GM12878 (cell line): ENCODE results near the gene ITIH1. TPM values are rescaled to one million over a fixed set of nuclear protein-coding genes. Genes with fewer than 3 reads are reported as not detected.

ENCODE experiments used
- ATAC-seq: fragments of 200-7000 bp; cut with Tn5 transposase; 3 replicates; pipeline ENCODE4 v1.9.1; 2020; ENCODE audit warnings: mild to moderate bottlenecking, moderate library complexity
- BruUV-seq: library from RNA; stranded (reverse); fragments of 400-500 nt; replicated peaks from 2 replicates; lab custom pipeline; 2021; lab: Mats Ljungman, UMichigan
- CTCF ChIA-PET: fragments of 300-600 bp; sonication (Branson Sonifier 250); formaldehyde crosslinking; extraction: SDS; loops from one replicate; lab custom pipeline; 2021; ENCODE audit warnings: inconsistent platforms; lab: Yijun Ruan, JAX
- POLR2A ChIA-PET: fragments of 350-600 bp; formaldehyde crosslinking; extraction: SDS; loops from one replicate; lab custom pipeline; 2021; ENCODE audit warnings: inconsistent platforms; lab: Charles Lee
- RAD21 ChIA-PET: fragments of 300-600 bp; sonication (Branson Sonifier 250); formaldehyde crosslinking; loops from one replicate; lab custom pipeline; 2023; ENCODE audit warnings: antibody characterized with exemption; ENCODE audit not compliant: unreplicated experiment; lab: Charles Lee
- SMC1A ChIA-PET: fragments of 300-600 bp; sonication (Branson Sonifier 250); formaldehyde crosslinking; loops from one replicate; lab custom pipeline; 2023; ENCODE audit not compliant: unreplicated experiment, uncharacterized antibody; lab: Charles Lee
- DNase-seq: peaks from one replicate; pipeline ENCODE4 v3.0.0-alpha.2; 2011; ENCODE audit warnings: low read depth, low spot score
- FAIRE-seq: peaks from 3 replicates; lab custom pipeline; 2011; peaks lifted over from hg19 to GRCh38; lab: Jason Lieb, UNC
- H2AFZ ChIP-seq: 2 replicates; pipeline ENCODE4 v1.6.0; 2011; ENCODE audit warnings: low read depth, low read length, control low read depth; ENCODE audit not compliant: control insufficient read depth
- H3K27ac ChIP-seq: 2 replicates; pipeline ENCODE4 v1.5.1; 2011; ENCODE audit warnings: control low read depth; ENCODE audit not compliant: control insufficient read depth, insufficient read depth
- H3K27me3 ChIP-seq, 2 experiments: replicated peaks in 1 of 2; 2 replicates each; pipeline versions ENCODE4 v1.6.0 to v1.6.1; 2011; ENCODE audit warnings: low read length in 1 of 2; ENCODE audit not compliant: control insufficient read depth in 2 of 2, insufficient read depth in 2 of 2
- H3K36me3 ChIP-seq, 2 experiments: 2 replicates each; pipeline ENCODE4 v1.5.1; 2011; ENCODE audit warnings: low read length in 1 of 2; ENCODE audit not compliant: control insufficient read depth in 2 of 2, insufficient read depth in 2 of 2
- H3K4me1 ChIP-seq: 2 replicates; pipeline ENCODE4 v1.6.1; 2011; ENCODE audit warnings: mild to moderate bottlenecking, low read length, moderate library complexity, mixed read lengths; ENCODE audit not compliant: control insufficient read depth, insufficient read depth
- H3K4me2 ChIP-seq: 2 replicates; pipeline ENCODE4 v1.6.0; 2011; ENCODE audit warnings: control low read depth; ENCODE audit not compliant: control insufficient read depth, insufficient read depth
- H3K4me3 ChIP-seq: fragments of 200-600 bp; sonication (generic); 2 replicates; pipeline ENCODE4 v1.5.1; 2016
- H3K79me2 ChIP-seq: 2 replicates; pipeline ENCODE4 v1.6.0; 2011; ENCODE audit warnings: low read length; ENCODE audit not compliant: control insufficient read depth, insufficient read depth
- H3K9ac ChIP-seq: 2 replicates; pipeline ENCODE4 v1.8.0; 2011; ENCODE audit warnings: low read length, control low read depth, mixed read lengths; ENCODE audit not compliant: control insufficient read depth, insufficient read depth
- H3K9me3 ChIP-seq: replicated peaks from 3 replicates; pipeline ENCODE4 v1.5.1; 2011; ENCODE audit warnings: mild to moderate bottlenecking, low read length; ENCODE audit not compliant: control insufficient read depth, insufficient read depth
- H4K20me1 ChIP-seq: 2 replicates; pipeline ENCODE4 v1.6.0; 2011; ENCODE audit not compliant: control insufficient read depth, insufficient read depth
- RB1 ChIP-seq: fragments of 450-650 bp; formaldehyde crosslinking; IDR thresholded peaks from 2 replicates; pipeline ENCODE4 v1.6.1; 2017; ENCODE audit warnings: mild to moderate bottlenecking, borderline replicate concordance
- SUZ12 ChIP-seq: fragments of 200-600 bp; sonication (generic); IDR thresholded peaks from one replicate; pipeline ENCODE4 v1.6.1; 2018; ENCODE audit warnings: antibody characterized with exemption, mild to moderate bottlenecking; ENCODE audit not compliant: unreplicated experiment
- USF1 ChIP-seq: IDR thresholded peaks from 2 replicates; pipeline ENCODE4 v1.6.1; 2011; ENCODE audit warnings: borderline replicate concordance, low read depth, mild to moderate bottlenecking, moderate library complexity, mixed read lengths, low read length; ENCODE audit not compliant: insufficient read depth; ENCODE audit errors: extremely low read length
- WGBS: methylation state at CpG from one replicate; pipeline ENCODE4 v1.1.6; 2016; ENCODE audit warnings: low lambda C conversion rate; ENCODE audit not compliant: insufficient replicate concordance, insufficient coverage; ENCODE audit errors: missing lambda C conversion rate; 5-methylcytosine and 5-hydroxymethylcytosine counted together
- in situ Hi-C: fragments of 300-500 bp; cut with MboI; formaldehyde crosslinking; loops from 9 replicates; pipeline ENCODE4 v1.14.3; 2018; ENCODE audit warnings: mixed read lengths
- intact Hi-C: fragments of 100-400 bp; cut with micrococcal nuclease; formaldehyde crosslinking; loops from one replicate; pipeline ENCODE4 v1.14.2; 2022; ENCODE audit not compliant: unreplicated experiment
- polyA plus RNA-seq, 11 experiments: library from polyadenylated mRNA; depleted of rRNA in 4 of 11; unstranded in 6 of 11; stranded (reverse) in 5 of 11; fragments of >200 nt; fragmentation: Nextera tagmentation in 4 of 11; fragmentation: Illumina TruSeq in 1 of 11; extraction: Ambion mirVana in 4 of 11; extraction: Trizol in 1 of 11; gene quantifications; 1 replicate in 1 of 11; 2 replicates in 10 of 11; pipeline versions ENCODE4 v1.2.1 to v1.2.3, GENCODE V29; 2011 to 2016; ENCODE audit warnings: inconsistent platforms in 2 of 11, missing spikeins in 2 of 11, low read depth in 1 of 11
- total RNA-seq, 4 experiments: library from RNA; depleted of rRNA in 3 of 4; stranded (reverse); fragments of >200 nt in 3 of 4; fragmentation: Illumina TruSeq in 1 of 4; extraction: Trizol in 1 of 4; gene quantifications; 2 replicates each; pipeline versions ENCODE4 v1.2.1 to v1.2.3, GENCODE V29; 2013 to 2021

The ITIH1 gene
- total and polyA plus RNA-seq, 10 of the 15 experiments (the other 5 are each of a cell fraction or from before 2014, with no cell fraction given) = 0.33 to 0.64 (median 0.44) TPM; not detected in 7

- 42% methylated on average over 13 of the region's 13 CpGs for WGBS
- no peak overlapping the region for H3K9ac ChIP-seq
- peaks cover 11% of the 10 kb centered on the region for H3K4me1 ChIP-seq
- H3K79me2 ChIP-seq = no peaks in the 10 kb centered on the region
- ChIA-PET POLR2A (no interaction called here), RAD21 (no interaction called here), CTCF (interaction anchor here (1.3 kb wide), 1 partner anchor 10 kb away, joined by 3 read pairs; no protein-coding TSS in a partner anchor), SMC1A (no interaction called here)
- no peak for TF ChIP-seq RB1
- H3K27ac ChIP-seq = no peak overlapping the region
- no peaks in the 10 kb centered on the region for H4K20me1 ChIP-seq
- intact Hi-C loops (no loop called here), in situ Hi-C loops (no loop called here)
- no TSS peak for BruUV-seq
- no peak overlapping the region for H3K4me3 ChIP-seq
- no peaks in the 10 kb centered on the region for H3K9me3 ChIP-seq
- ATAC-seq = no peak
- H3K36me3 ChIP-seq = no peaks in the 10 kb centered on the region
- DNase-seq = no peak
- no peaks in the 10 kb centered on the region; a peak in 1 of 4 replicates for H3K27me3 ChIP-seq
- no peak overlapping the region for H2AFZ ChIP-seq
- no peak for FAIRE-seq
- H3K4me2 ChIP-seq = no peak overlapping the region
These were observed 4.3 kb downstream of the ITIH1 start for GRCh38 chr3:52781741-52782140.

GRCh38 chr3:52782412-52783210 lies 5.2 kb downstream of the ITIH1 start:
- Histone ChIP-seq H3K4me1 (peaks cover 11% of the 10 kb centered on the region), H3K9me3 (no peaks in the 10 kb centered on the region), H3K79me2 (no peaks in the 10 kb centered on the region), H3K27me3 (no peaks in the 10 kb centered on the region; a peak in 1 of 4 replicates)
- FAIRE-seq (no peak), ATAC-seq (no peak)
- BruUV-seq = no TSS peak
- CTCF ChIA-PET = interaction anchor here (1.3 to 1.4 kb wide), 2 partner anchors 11 to 41 kb away, joined by 3 read pairs; no protein-coding TSS in a partner anchor
- RAD21 ChIA-PET = no interaction called here
- TF ChIP-seq SUZ12 = no peak
- peak; percentile 1 for TF ChIP-seq USF1
- TF ChIP-seq, all 136 proteins: peak for 1
- WGBS = 56% methylated on average over 12 of the region's 12 CpGs
- DNase-seq = no peak
- H3K4me3 ChIP-seq = no peak overlapping the region
- no peak overlapping the region for H3K4me2 ChIP-seq
- no peaks in the 10 kb centered on the region for H3K36me3 ChIP-seq
- no peak overlapping the region for H3K27ac ChIP-seq
- ChIA-PET POLR2A (no interaction called here), SMC1A (no interaction called here)
- no peaks in the 10 kb centered on the region for H4K20me1 ChIP-seq
- no peak overlapping the region for H2AFZ ChIP-seq
- no peak overlapping the region for H3K9ac ChIP-seq
- intact Hi-C loops = no loop called here
- in situ Hi-C loops = no loop called here
